NCI-H146 treated with DMSO at 0.1 percent for 48 hours (cell line): ENCODE results near the gene HCN3.
"Not testable (repeated sequence)": the region's sequence is repeated elsewhere in the genome, so short reads cannot be mapped to it uniquely, and the experiment has no call there.

ENCODE experiments used
- DNase-seq: peaks from one replicate; lab custom pipeline; 2025; ENCODE audit not compliant: unreplicated experiment; lab: John Stamatoyannopoulos, UW

HCN3 gene

GRCh38 chr1:155309423-155310021 is 32.3 kb downstream of the HCN3 start:
- DNase-seq, result no peak

GRCh38 chr1:155313261-155313660 is 36.0 kb downstream of the HCN3 start:
- DNase-seq, result no peak

DNA sequence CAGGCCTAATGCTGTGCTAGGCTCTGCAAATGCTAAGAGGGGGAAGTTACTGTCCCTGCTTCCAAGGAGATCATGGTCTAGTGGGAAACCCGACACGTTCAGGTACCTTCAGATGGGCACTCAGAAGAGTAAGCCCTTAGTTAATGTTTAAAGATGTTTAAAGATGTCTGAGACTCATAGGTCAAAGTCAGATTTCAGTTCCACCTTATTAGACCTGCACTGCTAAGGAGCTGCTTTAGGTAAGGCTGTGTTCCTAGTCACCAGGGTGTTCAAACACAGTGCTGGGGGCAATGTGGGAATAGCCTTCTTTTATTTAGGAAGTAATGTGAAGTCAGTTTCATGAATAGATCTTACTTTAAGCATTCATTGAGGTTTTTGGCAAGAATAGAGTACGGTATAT is 39.7 kb downstream of the HCN3 start:
- DNase-seq, result no peak

DNA sequence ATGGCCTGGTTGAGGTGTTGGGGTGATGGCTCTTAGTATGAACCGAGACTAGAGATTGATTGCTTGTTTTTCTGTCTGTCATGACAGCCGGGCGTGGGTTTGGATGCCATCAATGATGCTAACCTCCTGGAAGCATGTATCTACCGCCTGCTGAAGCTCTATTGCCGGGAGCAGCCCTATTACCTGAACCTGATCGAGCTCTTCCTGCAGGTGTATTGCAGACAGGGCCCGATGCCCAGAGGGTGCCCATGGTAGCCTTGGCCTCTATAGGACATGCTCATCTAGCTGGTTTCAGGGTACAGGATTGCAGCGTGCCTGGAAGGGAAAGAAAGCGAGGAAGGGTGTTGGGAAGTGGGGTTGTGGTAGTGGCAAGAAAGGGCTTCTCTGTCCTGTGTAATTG is 40.8 kb downstream of the HCN3 start:
- DNase-seq, result no peak

DNA sequence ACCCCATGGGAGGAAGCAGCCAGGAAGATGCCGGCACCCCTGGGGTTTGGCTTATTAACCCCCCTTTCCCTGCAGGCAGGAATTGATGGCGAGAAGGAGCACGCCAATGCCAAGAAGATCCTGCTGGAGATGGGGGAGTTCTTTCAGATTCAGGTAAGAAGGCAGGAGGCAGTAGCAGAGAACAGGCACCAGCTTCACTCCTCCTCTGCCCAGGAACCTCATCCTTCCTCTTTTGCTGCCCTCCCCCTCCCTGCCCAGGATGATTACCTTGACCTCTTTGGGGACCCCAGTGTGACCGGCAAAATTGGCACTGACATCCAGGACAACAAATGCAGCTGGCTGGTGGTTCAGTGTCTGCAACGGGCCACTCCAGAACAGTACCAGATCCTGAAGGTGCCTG is 42.3 kb downstream of the HCN3 start:
- no peak for DNase-seq

- no peak for DNase-seq
These were observed 43.0 kb downstream of the HCN3 start for GRCh38 chr1:155320252-155320651.

DNA sequence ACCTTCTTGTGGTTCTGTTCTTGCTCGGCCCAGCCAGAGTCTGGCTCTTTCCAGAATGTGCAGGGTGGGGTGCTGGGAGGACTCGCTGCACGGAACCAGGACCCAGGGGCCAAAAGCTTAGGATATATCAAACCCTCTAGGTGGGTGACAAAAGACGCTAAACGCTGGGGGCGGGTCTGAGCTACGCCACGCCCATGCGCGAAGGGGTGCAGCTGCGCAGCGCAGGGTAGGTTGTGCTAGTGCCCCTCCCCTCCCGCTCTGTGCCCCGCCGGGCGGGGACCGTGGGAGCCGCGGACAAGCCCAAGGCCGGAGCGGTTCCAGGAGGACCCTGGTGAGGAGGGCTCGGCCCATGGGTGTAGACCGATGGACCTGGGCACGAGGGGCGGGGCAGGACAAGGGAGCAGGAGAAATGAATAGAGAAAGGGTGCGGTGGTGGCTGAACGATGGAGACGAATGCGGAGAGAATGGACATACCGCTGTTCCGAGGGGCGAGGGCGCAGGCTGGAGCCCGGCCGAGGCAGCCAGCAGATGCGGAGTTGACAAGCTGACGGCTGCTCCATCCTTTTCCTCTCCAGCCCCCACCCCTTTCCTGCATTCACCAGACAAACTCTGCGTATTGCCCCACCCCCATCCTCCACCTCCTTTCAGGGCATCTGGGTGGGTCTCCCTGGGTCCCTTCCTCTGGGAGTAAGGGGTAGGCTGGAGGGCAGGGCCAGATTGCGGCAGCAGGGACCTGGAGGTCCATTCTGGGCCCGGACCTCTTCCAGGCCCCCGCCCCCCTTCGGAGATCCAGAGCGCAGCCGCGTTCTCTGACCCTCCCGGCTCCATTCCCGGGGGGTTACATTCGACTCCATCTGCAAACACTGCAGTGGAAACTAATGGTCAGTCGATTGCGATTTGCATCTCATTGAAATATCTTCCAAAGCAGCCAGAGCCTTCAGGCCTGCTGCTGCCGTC is 43.7 kb downstream of the HCN3 start, which contains the start of gene RUSC1:
RUSC1 (plus strand) TSS at position 234 of the 957 bp plus-strand sequence. CDS start 880 bp downstream, outside the sequence.
- peak; percentile 10 for DNase-seq

- DNase-seq, result no peak
These were observed 44.6 kb downstream of the HCN3 start for GRCh38 chr1:155321639-155322503.

DNA sequence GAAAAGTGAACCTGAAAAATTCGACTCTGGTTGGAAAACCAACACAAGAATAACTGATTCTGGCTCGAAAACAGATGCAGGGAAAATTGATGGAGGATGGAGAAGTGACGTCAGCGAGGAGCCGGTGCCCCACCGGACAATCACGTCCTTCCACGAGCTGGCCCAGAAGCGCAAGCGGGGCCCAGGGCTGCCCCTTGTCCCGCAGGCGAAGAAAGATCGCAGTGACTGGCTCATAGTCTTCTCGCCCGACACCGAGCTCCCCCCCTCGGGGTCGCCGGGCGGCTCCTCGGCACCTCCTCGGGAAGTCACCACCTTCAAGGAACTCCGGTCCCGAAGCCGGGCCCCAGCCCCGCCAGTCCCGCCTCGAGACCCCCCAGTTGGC is 45.3 kb downstream of the HCN3 start:
- DNase-seq, result no peak

GRCh38 chr1:155322953-155323728 is 45.9 kb downstream of the HCN3 start:
- peak; percentile 87 for DNase-seq

DNA sequence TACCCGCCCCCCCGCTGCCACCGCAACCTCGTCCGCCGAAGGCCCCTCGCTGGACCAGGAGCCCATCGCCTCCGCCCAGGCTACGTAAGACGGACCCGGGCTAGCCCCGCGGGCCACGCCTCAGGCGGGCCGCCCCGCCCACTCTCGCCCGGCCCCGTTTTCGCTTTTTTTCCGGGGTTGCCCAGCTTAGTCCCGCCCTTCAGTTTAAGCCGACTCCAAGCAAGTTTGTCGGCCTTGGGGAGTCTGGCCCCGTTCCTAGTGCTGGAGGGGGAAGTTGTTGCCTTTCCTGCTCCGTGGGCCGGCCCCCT is 46.4 kb downstream of the HCN3 start:
- DNase-seq, result peak; percentile 64

- DNase-seq, result peak; percentile 90
These were observed 46.9 kb downstream of the HCN3 start for GRCh38 chr1:155324037-155324716.

DNA sequence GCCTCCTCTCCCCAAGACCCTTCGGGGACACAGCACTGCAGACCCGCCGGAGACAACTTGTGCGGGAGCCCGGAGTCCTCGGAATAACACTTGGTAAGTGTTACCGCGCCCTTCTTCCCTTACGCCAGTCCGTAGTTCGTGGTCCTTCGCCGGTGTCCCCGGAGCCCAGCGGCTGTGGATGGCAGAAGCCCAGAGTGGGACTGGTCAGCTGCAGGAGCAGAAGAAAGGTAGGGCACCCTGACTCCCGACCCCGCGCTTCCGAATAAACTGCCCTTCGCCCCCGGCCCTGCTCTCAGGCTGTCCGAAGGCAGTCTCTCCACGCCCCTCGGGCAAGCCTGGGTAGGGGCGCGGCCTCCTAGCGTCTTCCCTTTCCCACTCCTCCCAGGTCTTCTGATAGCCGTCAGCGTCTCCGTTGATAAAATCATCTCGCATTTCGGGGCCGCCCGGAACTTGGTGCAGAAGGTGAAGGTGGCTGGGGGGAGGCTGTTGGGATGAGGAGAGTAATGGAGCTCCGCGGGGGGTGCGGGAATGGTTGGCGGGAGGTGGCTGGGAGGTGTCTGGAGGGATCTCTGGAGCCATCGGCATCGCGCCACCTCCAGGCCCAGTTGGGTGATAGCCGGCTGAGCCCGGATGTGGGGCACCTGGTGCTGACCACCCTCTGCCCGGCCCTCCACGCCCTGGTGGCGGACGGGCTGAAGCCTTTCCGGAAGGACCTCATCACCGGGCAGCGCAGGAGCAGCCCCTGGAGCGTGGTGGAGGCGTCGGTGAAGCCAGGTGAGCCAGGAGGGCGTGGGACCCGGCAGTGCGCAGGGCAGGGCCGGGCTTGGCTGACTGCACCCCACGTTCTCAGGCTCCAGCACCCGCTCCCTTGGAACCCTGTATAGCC is 47.7 kb downstream of the HCN3 start:
- peak; percentile 64 for DNase-seq

DNA sequence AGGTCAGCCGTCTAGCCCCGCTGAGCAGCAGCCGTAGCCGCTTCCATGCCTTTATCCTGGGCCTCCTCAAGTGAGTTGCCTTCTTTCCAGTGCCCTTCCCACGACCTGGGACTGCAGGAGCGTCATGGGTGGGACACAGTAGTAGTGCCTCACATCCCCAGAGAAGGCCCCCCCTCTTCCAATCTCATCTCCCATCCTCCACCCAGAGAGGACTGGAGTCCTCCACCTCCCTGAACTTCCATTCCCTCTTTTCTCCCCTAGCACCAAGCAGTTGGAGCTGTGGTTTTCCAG is 48.3 kb downstream of the HCN3 start:
- DNase-seq, result no peak

- no peak for DNase-seq
These were observed 48.8 kb downstream of the HCN3 start for GRCh38 chr1:155326020-155326526.

- DNase-seq, result no peak
These were observed 49.4 kb downstream of the HCN3 start for GRCh38 chr1:155326631-155327037.

- DNase-seq, result no peak
These were observed 50.7 kb downstream of the HCN3 start for GRCh38 chr1:155327981-155328380.

- not testable (repeated sequence) for DNase-seq
These were observed 51.6 kb downstream of the HCN3 start for GRCh38 chr1:155328856-155329255.

DNA sequence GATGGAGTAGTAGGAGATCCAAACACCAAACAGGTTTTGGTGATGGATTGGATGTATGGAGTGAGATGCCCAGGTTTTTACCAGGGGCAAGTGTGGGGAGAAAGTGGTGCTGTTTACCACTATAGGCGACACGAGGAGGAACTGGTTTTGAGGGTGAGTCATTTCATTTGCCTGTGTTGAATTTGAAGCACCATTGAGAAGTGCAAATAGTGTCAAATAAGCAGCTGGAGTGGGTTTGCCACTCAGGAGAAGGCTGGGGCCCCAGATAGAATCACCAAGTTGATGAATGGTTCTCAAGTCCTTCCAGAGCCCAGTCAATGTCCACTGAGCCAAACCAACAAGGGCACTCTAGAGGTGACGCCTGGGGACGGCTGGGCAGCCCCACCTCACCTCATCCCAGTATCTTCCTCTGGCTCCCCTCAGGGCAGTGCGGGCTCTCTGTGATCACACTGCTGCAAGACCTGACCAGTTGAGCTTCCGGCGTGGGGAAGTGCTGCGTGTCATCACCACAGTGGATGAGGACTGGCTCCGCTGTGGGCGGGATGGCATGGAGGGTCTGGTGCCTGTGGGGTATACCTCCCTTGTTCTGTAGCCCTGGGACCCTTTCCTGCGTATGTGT is 52.8 kb downstream of the HCN3 start:
- no peak for DNase-seq
